ENCODE measurements around the gene RGL1.

- TF ChIP-seq, protein P1, sequence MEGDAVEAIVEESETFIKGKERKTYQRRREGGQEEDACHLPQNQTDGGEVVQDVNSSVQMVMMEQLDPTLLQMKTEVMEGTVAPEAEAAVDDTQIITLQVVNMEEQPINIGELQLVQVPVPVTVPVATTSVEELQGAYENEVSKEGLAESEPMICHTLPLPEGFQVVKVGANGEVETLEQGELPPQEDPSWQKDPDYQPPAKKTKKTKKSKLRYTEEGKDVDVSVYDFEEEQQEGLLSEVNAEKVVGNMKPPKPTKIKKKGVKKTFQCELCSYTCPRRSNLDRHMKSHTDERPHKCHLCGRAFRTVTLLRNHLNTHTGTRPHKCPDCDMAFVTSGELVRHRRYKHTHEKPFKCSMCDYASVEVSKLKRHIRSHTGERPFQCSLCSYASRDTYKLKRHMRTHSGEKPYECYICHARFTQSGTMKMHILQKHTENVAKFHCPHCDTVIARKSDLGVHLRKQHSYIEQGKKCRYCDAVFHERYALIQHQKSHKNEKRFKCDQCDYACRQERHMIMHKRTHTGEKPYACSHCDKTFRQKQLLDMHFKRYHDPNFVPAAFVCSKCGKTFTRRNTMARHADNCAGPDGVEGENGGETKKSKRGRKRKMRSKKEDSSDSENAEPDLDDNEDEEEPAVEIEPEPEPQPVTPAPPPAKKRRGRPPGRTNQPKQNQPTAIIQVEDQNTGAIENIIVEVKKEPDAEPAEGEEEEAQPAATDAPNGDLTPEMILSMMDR (IDR thresholded peaks at IDR 0.05), result no peak
- no peak for TF ChIP-seq EZH2 (IDR thresholded peaks at IDR 0.05)
- TF ChIP-seq EZH2phosphoT487 (IDR thresholded peaks at IDR 0.05), result no peak
Measured at GRCh38 chr1:183862967-183863366, 58.0 kb downstream of the RGL1 start.
